Kasumi-1 (cell line): ENCODE results near the gene RWDD3.

Experiments used
- DNase-seq, 2 experiments: peaks; one replicate each; lab custom pipeline; 2025; lab: John Stamatoyannopoulos, UW

Gene RWDD3, protein sequence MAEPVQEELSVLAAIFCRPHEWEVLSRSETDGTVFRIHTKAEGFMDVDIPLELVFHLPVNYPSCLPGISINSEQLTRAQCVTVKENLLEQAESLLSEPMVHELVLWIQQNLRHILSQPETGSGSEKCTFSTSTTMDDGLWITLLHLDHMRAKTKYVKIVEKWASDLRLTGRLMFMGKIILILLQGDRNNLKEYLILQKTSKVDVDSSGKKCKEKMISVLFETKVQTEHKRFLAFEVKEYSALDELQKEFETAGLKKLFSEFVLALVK

GRCh38 chr1:95233737-95234500 is at the start of gene RWDD3:
TSS of gene RWDD3 (plus strand) at chr1:95234210. CDS start at chr1:95234231, 21 bp downstream.
- peak; percentile 74 to 85 for DNase-seq

DNA sequence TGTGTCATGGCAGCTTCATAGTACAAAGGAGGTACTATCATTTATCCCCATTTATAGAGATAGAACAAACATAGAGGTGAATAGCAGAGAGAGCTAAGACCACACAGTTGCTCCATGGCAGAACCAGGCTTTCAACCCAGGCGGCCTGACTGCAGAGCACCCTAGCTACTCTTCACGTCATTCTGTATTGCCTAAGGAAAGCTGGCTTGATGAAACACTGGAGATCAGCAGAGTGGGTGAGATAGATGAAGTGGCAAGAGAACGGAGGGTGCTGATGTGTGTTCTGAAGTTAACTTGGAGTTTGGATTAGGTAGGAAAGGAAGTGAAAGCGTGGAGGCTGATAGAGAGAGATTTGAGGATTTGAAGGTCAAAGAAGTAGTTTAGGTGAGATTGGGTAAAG is 47.9 kb upstream of the RWDD3 start:
- DNase-seq: no peak

- no peak for DNase-seq
Measured at GRCh38 chr1:95193591-95193990, 40.4 kb upstream of the RWDD3 start.

- no peak for DNase-seq
Measured at GRCh38 chr1:95195046-95195445, 39.0 kb upstream of the RWDD3 start.

DNA sequence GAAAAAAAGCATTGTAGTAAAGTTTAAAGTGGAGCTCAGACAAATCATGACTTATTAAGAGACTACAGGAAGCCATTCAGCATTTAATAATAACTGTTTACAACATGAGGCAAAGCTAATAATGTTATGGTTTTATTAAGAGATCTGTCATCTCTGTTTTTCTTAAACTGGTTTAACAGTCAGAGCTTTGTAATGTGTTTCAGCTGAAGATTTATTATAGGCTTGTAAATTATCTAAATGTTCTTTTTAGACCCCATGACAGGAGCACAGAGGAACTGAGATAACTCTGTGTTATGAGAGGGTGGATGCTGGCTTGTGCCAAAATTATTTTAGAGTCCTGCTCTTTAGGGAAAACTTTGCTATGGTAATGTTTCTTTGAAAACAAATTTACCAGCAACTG is 38.0 kb upstream of the RWDD3 start:
- no peak for DNase-seq

DNA sequence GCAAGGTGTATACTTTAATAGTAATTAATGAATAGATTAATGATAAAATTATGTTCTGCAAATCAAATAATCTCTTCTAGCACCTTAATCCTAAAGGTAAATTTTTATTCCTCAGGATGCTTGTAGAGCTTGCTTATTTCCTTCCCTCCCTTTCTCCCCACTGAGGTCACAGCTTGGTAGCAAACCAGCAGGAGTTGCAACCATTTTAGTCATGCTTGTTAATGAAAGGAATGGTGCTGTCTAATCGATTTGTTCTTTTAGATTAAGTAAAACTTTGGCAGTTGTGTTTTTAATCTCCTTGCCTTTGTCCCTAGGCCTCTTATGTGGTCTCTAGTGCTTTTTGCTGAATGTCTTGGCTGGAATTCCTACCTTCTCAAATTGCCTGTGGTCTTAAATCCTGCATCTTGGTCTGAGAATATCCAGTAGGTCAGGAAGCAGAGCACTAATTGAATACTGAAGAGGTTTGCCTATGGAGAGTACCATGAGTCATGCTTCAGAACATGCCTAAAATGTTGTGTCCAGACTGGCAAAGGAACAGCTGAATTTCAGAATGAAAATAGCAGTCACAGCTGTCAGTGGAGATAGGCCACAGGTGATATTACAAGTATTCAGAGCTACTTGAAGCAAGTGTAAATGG is 36.3 kb upstream of the RWDD3 start:
- DNase-seq: no peak

DNA sequence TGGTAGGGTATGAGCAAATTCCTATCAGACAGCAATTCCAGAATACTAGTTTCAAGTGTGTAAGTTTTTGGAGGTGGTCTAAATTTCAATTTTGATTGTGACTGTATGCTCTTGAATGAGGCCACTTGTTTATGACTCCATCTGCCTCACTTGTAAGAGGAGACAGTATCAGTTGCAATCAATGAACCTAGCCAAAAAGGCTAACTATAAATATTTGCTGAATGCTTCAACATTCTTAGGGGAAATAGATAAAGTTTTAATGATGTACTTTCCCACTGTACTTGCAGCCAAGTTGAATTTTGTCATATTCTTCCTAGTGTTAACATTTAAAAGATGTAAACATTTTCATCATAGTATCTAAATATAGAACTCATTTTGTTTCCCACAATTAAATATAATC is 32.1 kb upstream of the RWDD3 start:
- DNase-seq: no peak

GRCh38 chr1:95203908-95204437 is 30.0 kb upstream of the RWDD3 start:
- no peak for DNase-seq

- DNase-seq: no peak
Measured at GRCh38 chr1:95206514-95206913, 27.5 kb upstream of the RWDD3 start.

GRCh38 chr1:95207223-95207935 is 26.6 kb upstream of the RWDD3 start:
- DNase-seq: no peak

DNA sequence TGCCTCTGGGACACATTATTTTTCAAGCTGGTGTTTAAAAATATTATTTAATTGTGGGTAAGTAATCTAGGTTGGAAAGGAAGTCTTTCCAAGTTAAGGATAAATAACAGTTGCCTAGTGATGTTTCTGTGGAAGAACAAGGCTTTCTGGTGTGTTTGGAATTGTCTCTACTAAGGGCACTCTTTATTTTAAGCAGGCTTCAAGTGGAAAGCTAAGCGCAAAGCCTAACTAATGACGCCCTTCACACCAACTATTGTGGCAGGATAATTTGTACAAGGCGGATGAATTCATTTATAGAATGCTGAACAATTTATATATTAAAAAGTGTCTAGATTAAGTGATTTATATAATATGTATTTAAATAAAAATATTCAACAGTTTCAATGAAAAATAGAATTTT is 25.1 kb upstream of the RWDD3 start:
- DNase-seq: no peak

DNA sequence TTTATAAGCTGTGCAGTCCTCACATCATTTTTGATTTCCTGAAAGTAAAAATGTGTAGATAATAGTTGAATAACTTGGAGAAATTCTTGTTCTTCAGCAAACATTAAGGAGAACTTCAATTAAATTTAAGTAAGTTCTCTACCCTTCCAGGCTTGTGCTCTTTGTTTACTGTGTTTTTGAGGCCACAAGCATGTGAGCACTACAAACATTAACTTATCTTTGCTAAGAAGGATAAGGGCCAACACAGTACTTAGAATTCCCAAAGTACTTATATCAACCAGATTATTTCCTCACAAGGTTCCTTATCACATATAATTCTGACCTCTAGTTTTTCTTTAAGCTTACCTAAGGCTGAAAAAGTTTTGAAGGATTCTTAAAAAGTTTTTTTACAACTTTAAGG is 24.7 kb upstream of the RWDD3 start:
- no peak for DNase-seq

DNA sequence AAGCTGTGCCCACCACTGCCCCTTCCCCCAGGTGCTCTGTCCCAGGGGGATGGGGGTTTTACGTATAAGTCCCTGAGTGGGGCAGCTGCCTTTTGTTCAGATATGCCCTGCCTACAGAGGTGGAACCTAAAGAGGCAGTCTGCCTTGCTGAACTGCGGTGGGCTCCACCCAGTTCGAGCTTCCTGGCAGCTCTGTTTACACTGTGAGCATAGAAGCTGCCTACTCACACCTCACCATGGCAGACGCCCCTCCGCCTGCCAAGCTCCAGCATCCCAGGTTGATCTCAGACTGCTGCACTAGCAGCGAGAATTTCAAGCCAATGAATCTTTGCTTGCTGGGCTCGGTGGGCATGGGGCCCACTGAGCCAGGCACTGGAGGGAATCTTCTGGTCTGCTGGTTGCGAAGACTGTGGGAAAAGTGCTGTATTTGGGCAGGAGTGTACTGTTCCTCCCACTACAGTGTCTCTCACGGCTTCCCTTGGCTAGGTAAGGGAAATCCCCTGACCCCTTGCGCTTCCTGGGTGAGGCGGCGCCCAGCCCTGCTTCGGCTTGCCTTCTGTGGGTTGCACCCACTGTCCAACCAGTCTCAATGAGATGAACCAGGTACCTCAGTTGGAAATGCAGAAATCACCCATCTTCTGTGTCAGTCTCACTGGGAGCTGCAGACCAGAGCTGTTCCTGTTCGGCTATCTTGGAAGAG is 17.6 kb upstream of the RWDD3 start:
- DNase-seq: no peak

- DNase-seq: no peak
Measured at GRCh38 chr1:95217371-95217770, 16.6 kb upstream of the RWDD3 start.

GRCh38 chr1:95219407-95219806 is 14.6 kb upstream of the RWDD3 start:
- DNase-seq: no peak

DNA sequence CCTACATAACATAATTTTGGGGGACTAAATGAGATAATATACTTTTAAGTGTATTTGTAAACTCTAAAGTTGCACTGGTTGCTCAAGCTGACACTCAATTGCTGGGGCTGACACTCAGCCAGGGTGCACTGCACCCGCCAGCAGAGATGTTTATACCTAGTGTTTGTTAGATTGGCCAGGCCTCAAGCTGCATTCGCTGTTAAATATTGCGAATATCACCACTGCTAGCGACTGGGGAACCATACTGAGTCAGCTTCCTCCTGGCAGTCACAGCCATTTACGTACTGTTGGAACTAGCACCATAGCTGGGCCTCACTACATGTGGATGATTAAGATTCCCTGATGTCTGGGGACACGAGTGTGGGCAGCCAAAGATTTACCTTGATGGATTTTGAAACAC is 12.7 kb upstream of the RWDD3 start:
- no peak for DNase-seq

DNA sequence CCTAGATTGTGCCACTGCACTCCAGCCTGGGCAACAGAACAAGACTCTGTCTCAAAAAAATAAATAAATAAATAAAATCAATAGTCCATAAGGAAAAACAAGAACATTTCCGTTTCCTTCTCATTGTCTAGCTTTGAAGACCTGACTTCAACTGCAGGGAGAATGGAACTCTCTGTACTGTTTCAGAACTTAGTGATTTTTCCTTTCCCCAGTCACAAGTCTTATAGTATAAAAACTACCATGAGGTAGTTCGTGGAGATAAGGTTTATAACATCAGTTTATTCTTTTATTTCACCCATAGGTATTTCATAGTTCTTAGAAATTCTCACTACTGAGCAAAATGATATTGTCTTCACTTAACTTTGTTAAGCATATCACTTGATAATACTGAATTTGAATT is 11.4 kb upstream of the RWDD3 start:
- DNase-seq: no peak

- DNase-seq: no peak
Measured at GRCh38 chr1:95223110-95223509, 10.9 kb upstream of the RWDD3 start.

DNA sequence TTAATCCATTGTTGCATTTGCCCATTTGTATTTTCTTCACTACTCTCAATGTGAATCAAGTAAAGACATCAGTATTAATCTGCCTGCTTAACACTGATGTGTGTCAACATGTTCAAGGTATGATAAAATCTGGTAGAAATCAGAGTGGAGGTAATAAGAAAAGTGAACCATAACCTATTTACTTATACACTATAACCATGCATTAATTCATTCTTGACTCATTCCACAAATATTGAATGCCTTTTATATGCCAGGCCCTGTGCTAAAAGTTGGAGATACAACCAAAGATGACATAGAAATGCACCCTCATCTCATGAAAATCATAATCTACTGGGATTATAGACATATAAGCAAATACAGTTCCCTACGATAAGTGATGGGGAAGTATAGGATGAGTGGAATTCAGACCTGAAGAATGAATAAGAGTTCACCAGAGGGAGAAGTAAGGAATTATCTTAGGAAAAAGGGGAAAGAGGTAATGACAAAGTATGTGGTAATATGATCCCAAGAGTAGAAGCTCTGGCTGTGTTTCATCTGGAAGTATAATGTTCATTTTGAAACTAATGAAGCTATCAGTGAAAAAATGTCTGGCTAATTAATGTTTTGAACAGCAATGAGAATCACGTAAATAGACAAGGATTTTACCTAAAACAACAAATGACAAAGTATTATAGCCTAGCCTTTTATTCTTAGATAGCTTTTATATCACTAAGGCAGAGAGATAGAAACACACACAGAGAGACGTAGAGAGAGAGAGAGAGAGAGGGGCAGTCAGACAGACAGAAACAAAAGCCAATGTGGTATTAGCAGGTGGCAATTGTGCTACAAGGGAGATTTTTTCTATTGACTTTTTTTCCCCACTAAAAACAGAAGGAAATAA is 7.0 kb upstream of the RWDD3 start:
- no peak for DNase-seq

DNA sequence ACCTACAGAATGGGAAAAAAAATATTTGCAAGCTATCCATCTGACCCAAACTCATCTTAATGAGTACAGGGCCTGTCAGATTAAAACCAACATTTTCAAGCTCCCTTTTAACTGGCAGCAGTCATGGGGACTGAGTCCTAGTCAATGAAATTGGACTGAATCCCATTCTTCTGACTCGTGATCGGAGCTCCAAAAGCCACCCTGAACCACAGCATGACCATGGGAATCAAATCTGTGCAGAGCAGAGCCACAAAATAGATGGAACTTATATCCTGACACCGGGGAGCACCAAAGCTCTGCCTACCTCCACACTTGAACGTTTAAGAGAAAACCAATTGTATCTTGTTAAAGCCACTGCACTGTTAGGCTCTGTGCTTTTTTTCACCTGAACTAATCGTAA is 5.0 kb upstream of the RWDD3 start:
- DNase-seq: no peak

DNA sequence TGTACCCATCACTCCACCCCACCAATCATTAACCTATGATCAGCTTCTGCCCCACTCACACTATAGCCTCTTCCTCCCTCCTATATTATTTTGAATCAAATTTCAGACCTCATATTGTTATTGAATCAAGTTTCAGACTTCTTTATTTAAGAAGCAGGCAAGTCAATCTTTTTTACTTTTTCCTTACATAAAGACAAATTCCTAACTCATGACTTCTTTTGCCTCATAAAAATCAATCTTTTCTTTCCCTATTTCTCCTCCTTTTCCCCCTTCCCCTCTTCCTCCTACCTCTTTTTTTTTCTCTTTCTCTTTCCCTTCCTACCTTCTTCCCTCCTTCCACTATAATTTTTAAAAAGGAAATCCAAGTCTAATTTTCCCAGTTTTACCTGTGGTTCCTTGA is 4.3 kb upstream of the RWDD3 start:
- DNase-seq: no peak
